Activated CD8-positive, alpha-beta memory T cell treated with anti-CD3 and anti-CD28 coated beads, Interleukin-2, amount 50 U/mL, for 24 hours (primary cell): Measurements from ENCODE around the gene CDK11B.

Experiments used
- DNase-seq: peaks from one replicate; pipeline ENCODE4 v3.0.0-alpha.2; 2020; ENCODE audit errors: extremely low read depth

The CDK11B gene

GRCh38 chr1:1616045-1616790 is 42.6 kb downstream of the CDK11B start:
- no peak for DNase-seq

GRCh38 chr1:1615256-1616044 is 43.4 kb downstream of the CDK11B start, which contains the start of gene MIB2:
MIB2 (plus strand) TSS chr1:1615500; CDS start chr1:1623453, 7,953 bp downstream.
- DNase-seq, result peak; percentile 88

DNA sequence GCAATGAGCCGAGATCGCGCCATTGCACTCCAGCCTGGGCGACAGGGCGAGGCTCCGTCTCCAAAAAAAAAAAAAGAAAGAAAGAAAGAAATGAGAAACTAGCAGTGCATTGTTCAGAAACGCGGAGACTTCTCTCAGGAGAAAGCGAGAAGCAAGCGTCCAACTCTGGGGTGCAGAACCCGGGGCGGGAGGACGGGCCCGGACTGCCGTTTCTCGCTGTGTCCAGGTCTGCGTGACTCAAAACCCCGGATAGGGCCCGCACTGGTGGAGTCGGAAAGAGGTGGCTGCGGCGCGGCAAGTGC is 43.9 kb downstream of the CDK11B start:
- DNase-seq, result no peak

- DNase-seq, result no peak
Measured at GRCh38 chr1:1614204-1614953, 44.4 kb downstream of the CDK11B start.

DNA sequence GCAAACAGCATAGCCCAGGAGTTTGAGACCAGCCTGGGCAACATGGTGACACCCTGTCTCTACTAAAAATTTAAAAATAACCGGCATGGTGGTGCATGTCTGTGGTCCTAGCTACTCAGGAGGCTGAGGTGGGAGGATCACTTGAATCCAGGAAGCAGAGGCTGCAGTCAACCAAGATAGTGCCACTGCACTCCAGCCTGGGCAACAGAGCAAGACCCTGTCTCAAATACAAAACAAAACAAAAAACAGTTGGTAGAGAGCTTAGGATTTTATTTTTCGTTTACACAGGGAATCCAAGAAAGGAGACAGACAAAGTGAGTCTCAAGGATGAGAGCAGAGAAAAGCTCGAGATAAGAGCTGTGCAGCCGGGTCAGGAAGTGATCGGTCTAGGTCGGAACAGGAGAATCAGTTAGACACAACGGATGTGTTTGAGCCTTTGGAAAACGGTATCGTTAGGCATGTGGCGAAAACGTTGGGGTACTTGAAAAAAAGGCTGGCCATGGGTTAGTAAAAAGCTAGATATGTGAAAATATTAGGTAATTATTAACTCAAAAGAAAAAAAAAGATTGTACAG is 45.2 kb downstream of the CDK11B start:
- no peak for DNase-seq

GRCh38 chr1:1612104-1612400 is 46.8 kb downstream of the CDK11B start:
- DNase-seq, result no peak

DNA sequence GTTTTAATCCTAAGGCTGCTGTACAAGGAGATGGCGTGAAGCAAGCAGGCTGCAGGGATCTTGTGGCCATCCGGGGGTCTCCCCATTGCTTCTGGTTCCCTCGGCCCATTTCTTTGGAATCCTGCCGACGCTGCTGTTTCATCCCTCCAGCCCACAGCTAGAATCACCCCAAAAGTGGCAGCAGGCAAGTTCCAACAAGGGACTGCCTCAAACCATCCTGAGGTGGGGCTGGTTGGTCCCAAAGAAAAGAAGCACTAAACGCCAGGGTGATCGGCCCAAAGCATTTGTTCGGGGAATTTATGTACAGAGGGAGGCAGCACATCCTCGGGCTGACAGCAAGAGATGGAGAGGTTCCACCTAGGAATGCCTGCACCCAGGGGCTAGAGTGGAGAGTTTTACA is 48.0 kb downstream of the CDK11B start:
- no peak for DNase-seq

DNA sequence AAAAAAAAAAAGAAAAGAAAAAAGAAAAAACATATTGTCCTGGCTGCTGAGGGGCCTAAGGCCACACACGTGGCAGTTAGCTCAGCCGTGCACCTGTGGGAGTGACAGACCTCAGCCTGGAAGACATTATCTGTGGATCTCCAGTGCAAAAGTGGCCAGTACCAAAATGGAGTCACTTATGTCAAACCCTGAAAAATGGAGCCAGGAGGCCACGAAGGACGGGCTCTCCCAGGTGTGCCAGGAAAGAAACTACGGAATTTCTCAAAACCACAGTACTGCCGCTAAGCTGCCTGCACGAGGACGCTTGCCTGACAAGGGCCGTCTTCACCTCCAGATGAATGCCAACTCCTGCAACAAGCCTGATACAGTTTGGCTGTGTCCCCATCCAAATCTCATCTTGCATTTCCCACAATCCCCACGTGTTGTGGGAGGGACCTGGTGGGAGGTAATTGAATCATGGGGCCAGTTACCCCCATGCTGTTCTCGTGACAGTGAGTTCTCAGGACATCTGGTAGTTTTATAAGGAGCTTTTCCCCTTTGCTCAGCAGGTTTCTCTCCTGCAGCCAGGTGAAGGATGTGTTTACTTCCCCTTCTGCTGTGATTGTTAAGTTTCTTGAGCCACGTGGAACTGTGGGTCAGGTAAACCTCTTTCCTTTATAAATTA is 48.9 kb downstream of the CDK11B start:
- DNase-seq, result no peak

- DNase-seq, result no peak
Measured at GRCh38 chr1:1606232-1606631, 52.6 kb downstream of the CDK11B start.

DNA sequence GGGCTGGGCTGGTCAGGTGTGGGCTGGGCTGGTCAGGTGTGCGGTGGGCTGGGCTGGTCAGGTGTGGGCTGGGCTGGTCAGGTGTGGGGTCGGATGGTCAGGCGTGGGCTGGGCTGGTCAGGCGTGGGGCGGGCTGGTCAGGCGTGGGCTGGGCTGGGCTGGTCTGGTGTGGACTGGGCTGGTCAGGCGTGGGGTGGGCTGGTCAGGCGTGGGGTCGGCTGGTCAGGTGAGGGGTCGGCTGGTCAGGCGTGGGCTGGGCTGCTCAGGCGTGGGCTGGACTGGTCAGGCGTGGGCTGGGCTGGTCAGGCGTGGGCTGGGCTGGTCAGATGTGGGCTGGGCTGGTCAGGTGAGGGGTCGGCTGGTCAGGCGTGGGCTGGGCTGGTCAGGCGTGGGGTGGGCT is 53.1 kb downstream of the CDK11B start:
- DNase-seq, result no peak

DNA sequence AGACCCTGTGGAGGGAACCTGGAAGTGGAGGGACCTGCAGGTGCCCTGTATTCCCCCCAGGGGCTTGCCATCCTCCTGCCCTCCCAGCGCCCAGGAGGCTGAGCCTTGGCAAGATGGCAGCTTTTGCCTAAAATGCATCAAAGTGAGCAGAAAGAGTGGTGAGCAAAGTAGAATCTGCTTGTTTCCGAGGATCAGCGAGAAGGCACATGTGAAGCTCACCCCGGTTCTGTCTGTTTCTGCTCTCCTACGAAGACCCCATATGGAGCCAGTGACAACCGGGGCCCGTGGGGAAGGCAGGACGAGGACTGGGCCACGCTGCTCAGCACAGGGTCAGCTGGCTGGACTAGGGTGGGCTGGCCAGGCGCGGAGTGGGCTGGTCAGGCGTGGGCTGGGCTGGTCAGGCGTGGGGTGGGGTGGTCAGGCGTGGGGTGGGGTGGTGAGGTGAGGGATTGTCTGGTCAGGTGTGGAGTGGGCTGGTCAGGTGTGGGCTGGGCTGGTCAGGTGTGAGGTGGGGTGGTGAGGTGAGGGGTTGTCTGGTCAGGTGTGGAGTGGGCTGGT is 53.7 kb downstream of the CDK11B start:
- no peak for DNase-seq

- DNase-seq, result no peak
Measured at GRCh38 chr1:1604374-1605033, 54.3 kb downstream of the CDK11B start.

GRCh38 chr1:1603671-1604373 is 55.0 kb downstream of the CDK11B start:
- no peak for DNase-seq

- DNase-seq, result no peak
Measured at GRCh38 chr1:1602968-1603506, 55.8 kb downstream of the CDK11B start.

- no peak for DNase-seq
Measured at GRCh38 chr1:1602304-1602967, 56.4 kb downstream of the CDK11B start.

- DNase-seq, result no peak
Measured at GRCh38 chr1:1601564-1602303, 57.1 kb downstream of the CDK11B start.

- DNase-seq, result no peak
Measured at GRCh38 chr1:1600861-1601563, 57.8 kb downstream of the CDK11B start.
